Naive thymus-derived CD8-positive, alpha-beta T cell (primary cell): Measurements from ENCODE around the gene CLVS2. TPM values are rescaled to one million over a fixed set of nuclear protein-coding genes. Genes with fewer than 3 reads are reported as not detected.

ENCODE experiments used
- ATAC-seq, 2 donors: fragments of 150-1000 bp; cut with Tn5 transposase in 1 of 2; sonication (Bioruptor Pico), chemical (Tn5 transposase) in 1 of 2; 1 replicate in 1 of 2; 2 replicates in 1 of 2; pipeline ENCODE4 v1.10.0; 2021; ENCODE audit warnings: mild to moderate bottlenecking in 2 of 2, moderate library complexity in 2 of 2
- POLR2A ChIA-PET: fragments of 350-600 bp; sonication (Branson Sonifier 250); formaldehyde crosslinking; loops from one replicate; lab custom pipeline; 2021; ENCODE audit warnings: antibody characterized with exemption; lab: Charles Lee
- DNase-seq, 10 donors: peaks; one replicate each; pipeline versions ENCODE4 v3.0.0 to v3.0.0-alpha.2; 2020 to 2022
- H3K27ac Mint-ChIP-seq, 10 donors: one replicate each; pipeline ENCODE4 v1.8.0; 2020 to 2022; ENCODE audit warnings: mild to moderate bottlenecking in 10 of 10, mixed read lengths in 10 of 10, moderate library complexity in 4 of 10, inconsistent platforms in 1 of 10
- H3K27me3 Mint-ChIP-seq, 5 donors: one replicate each; pipeline ENCODE4 v1.8.0; 2021 to 2022; ENCODE audit warnings: mixed read lengths in 5 of 5
- H3K36me3 Mint-ChIP-seq, 3 donors: one replicate each; pipeline ENCODE4 v1.8.0; 2020 to 2022; ENCODE audit warnings: mixed read lengths in 3 of 3, mild to moderate bottlenecking in 2 of 3, inconsistent platforms in 1 of 3
- H3K4me1 Mint-ChIP-seq, 4 donors: one replicate each; pipeline ENCODE4 v1.8.0; 2021 to 2022; ENCODE audit warnings: mixed read lengths in 4 of 4
- H3K4me3 Mint-ChIP-seq, 10 donors: one replicate each; pipeline ENCODE4 v1.8.0; 2020 to 2022; ENCODE audit warnings: mild to moderate bottlenecking in 10 of 10, mixed read lengths in 10 of 10, moderate library complexity in 6 of 10, inconsistent platforms in 1 of 10
- H3K9me3 Mint-ChIP-seq, 9 donors: one replicate each; pipeline ENCODE4 v1.8.0; 2020 to 2022; ENCODE audit warnings: mixed read lengths in 9 of 9, mild to moderate bottlenecking in 3 of 9, inconsistent platforms in 1 of 9, moderate library complexity in 1 of 9
- polyA plus RNA-seq, 3 donors: library from polyadenylated mRNA; unstranded; fragments of 300-500 nt; fragmentation: Illumina TruSeq; gene quantifications; one replicate each; pipeline ENCODE4 v1.2.3, GENCODE V29; 2021
- total RNA-seq, 8 experiments: library from RNA in 2 of 8; stranded (reverse) in 2 of 8; gene quantifications; one replicate each; pipeline ENCODE4 v1.2.3 and lab custom pipeline; 2021 to 2026

The CLVS2 gene
- total and polyA plus RNA-seq, 5 experiments from 2014 or later = not detected

DNA sequence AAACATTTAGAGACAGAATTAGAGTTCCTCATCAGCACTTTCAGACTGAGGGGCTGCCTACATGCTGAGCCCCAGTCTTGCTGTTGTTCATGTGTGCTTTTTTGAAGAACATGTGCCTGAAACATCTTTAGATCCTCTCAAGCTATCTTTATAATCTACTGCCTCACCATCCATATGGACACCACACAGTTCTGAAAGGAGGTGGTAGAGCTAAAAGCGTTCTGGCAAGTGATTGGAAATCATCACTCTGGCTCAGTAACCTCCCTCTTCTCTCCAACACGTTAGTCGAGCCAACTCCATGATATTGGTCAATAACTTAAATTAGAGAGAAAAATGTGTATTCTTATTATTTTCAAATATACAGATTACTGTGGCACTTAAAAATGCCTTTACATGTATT is 40.6 kb downstream of the CLVS2 start:
- Mint-ChIP-seq H3K27ac (no peak overlapping the region), H3K4me3 (no peak overlapping the region), H3K9me3 (peaks cover 0 to 3% (median 0%) of the 10 kb centered on the region in 9 donors), H3K4me1 (no peaks in the 10 kb centered on the region), H3K27me3 (peaks cover 0 to 2% (median 0%) of the 10 kb centered on the region in 5 donors), H3K36me3 (no peaks in the 10 kb centered on the region)
- DNase-seq (no peak), ATAC-seq (no peak)
- POLR2A ChIA-PET = no interaction called here

DNA sequence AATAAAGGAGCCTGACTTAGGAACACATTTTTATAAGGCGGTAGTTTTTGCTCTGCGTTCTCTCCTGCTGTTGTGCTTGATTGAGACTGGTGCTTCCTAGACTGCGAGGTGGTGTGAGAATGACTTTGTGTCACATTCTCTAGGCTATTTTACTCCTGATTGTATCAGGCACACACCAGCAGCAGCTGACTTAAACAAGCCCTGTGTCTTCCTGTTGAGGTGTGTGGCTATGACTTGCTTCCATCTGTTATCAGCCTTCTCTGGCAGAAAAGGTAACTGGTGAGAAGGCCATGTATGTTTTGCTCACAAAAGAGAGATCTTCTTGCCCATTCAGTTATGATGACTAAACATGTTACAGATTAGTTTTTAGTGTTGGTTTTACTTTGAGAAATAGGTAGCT is 43.4 kb downstream of the CLVS2 start:
- POLR2A ChIA-PET = no interaction called here
- no peaks in the 10 kb centered on the region for H3K36me3 Mint-ChIP-seq

DNA sequence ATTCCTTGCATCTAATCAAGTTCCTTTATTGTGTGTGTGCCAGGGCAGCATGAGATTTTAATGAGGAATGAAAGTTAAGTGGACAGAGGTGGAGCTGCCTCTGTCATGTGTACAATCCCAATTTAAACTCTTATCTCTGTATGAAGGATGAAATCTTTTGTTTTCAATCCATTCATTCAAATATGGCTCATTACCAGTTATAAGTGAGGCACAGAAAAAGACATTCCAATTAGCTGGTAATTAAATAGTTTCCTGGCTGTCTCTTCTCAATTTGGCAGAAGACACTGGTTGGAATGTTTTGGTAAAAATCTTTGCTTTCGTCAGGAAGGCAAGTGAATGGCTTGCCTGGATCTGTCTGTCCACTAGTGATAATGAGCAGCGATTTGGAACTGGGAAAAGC is 46.4 kb downstream of the CLVS2 start:
- POLR2A ChIA-PET = no interaction called here
- H3K4me1 Mint-ChIP-seq = no peaks in the 10 kb centered on the region
- H3K9me3 Mint-ChIP-seq = peaks cover 0 to 5% (median 2%) of the 10 kb centered on the region in 9 donors
- no peaks in the 10 kb centered on the region for H3K36me3 Mint-ChIP-seq
- ATAC-seq = no peak
- peaks cover 0 to 2% (median 0%) of the 10 kb centered on the region in 5 donors for H3K27me3 Mint-ChIP-seq
- DNase-seq = no peak
- H3K4me3 Mint-ChIP-seq = no peak overlapping the region
- no peak overlapping the region for H3K27ac Mint-ChIP-seq

More for the DNA sequence above, 43.4 kb downstream of the CLVS2 start:
- ATAC-seq (no peak), DNase-seq (no peak)
- Mint-ChIP-seq H3K4me3 (no peak overlapping the region), H3K27me3 (peaks cover 0 to 2% (median 0%) of the 10 kb centered on the region in 5 donors), H3K4me1 (no peaks in the 10 kb centered on the region), H3K27ac (no peak overlapping the region), H3K9me3 (peaks cover 0 to 3% (median 0%) of the 10 kb centered on the region in 9 donors)

- POLR2A ChIA-PET = no interaction called here
- Mint-ChIP-seq H3K4me3 (no peak overlapping the region), H3K27me3 (peaks cover 0 to 2% (median 0%) of the 10 kb centered on the region in 5 donors), H3K36me3 (no peaks in the 10 kb centered on the region), H3K4me1 (no peaks in the 10 kb centered on the region), H3K9me3 (peaks cover 0 to 5% (median 2%) of the 10 kb centered on the region in 9 donors), H3K27ac (no peak overlapping the region)
- no peak for ATAC-seq
- DNase-seq = no peak
These were observed 48.4 kb downstream of the CLVS2 start for GRCh38 chr6:123044341-123044860.

DNA sequence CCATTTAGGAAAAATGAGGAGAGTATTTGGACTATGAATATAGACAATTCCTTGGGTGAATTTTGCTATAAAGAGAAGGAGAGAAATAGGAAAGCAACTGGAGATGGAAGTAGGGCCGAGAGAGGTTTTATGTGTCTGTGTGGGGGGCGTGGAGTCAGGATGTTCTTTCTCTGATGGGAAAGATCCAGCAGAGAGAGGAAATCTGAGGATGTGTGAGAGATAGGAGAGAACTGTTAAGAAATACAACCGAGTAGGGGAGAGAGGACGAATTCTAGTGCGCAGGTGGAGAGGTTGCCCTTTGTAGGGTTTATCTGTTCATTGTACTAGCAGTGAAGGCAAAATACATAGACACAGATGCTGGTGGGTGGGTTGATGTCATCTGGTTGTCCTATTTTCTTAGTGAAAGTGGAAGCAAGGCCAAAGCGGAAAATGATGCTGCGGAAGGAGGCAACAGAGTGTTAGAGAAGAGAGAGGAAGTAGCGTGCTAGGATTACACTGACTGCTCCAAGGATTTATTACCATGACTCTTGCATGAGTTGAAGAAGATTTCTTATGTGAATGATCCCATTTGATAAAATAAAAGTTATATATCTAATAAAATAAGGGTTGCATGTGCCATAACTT is 57.7 kb downstream of the CLVS2 start:
- Mint-ChIP-seq H3K36me3 (no peaks in the 10 kb centered on the region), H3K9me3 (peaks cover 0 to 2% (median 0%) of the 10 kb centered on the region in 9 donors), H3K27ac (no peak overlapping the region), H3K4me3 (no peak overlapping the region), H3K4me1 (no peaks in the 10 kb centered on the region), H3K27me3 (no peaks in the 10 kb centered on the region)
- DNase-seq = no peak
- POLR2A ChIA-PET = no interaction called here
- no peak for ATAC-seq

GRCh38 chr6:123055256-123055655 is 59.2 kb downstream of the CLVS2 start:
- no peak overlapping the region for H3K27ac Mint-ChIP-seq
- H3K36me3 Mint-ChIP-seq = no peaks in the 10 kb centered on the region
- H3K4me1 Mint-ChIP-seq = peaks cover 0 to 2% (median 0%) of the 10 kb centered on the region in 4 donors
- H3K4me3 Mint-ChIP-seq = no peak overlapping the region
- POLR2A ChIA-PET = no interaction called here
- ATAC-seq (no peak), DNase-seq (no peak)
- H3K9me3 Mint-ChIP-seq = peaks cover 0 to 4% (median 0%) of the 10 kb centered on the region in 9 donors
- H3K27me3 Mint-ChIP-seq = no peaks in the 10 kb centered on the region

GRCh38 chr6:123062670-123063069 is 66.6 kb downstream of the CLVS2 start:
- DNase-seq (no peak), ATAC-seq (no peak)
- H3K4me3 Mint-ChIP-seq = no peak overlapping the region
- peaks cover 0 to 1% (median 0%) of the 10 kb centered on the region in 5 donors for H3K27me3 Mint-ChIP-seq
- POLR2A ChIA-PET = no interaction called here
- H3K4me1 Mint-ChIP-seq = peaks cover 0 to 2% (median 0%) of the 10 kb centered on the region in 4 donors
- H3K36me3 Mint-ChIP-seq = no peaks in the 10 kb centered on the region
- H3K9me3 Mint-ChIP-seq = peaks cover 0 to 3% (median 0%) of the 10 kb centered on the region in 9 donors
- H3K27ac Mint-ChIP-seq = no peak overlapping the region

DNA sequence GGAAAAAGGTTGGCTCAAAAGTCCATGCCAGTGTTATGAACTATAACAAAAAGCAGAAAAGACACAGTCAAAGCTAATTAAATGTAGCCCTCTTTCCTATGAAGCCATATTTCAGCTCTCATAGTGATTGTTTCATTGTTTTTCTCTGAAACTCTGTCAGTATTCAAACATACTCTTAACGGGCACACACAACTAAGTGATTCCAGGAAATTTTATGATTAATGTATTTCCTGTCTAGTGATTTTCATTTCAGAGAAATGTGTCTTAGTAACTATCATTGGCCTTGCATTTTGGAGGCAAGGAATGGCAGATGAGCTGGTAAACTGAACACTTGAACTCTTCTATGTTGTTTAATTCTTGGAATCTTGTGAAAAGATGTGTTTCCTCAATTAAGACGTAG is 68.0 kb downstream of the CLVS2 start:
- Mint-ChIP-seq H3K36me3 (no peaks in the 10 kb centered on the region), H3K27me3 (peaks cover 0 to 1% (median 0%) of the 10 kb centered on the region in 5 donors), H3K27ac (no peak overlapping the region), H3K9me3 (peaks cover 0 to 2% (median 0%) of the 10 kb centered on the region in 9 donors), H3K4me1 (peaks cover 0 to under 1% (median 0%) of the 10 kb centered on the region in 4 donors), H3K4me3 (no peak overlapping the region)
- ATAC-seq (no peak), DNase-seq (no peak)
- POLR2A ChIA-PET = no interaction called here

GRCh38 chr6:123074616-123075015 is 78.6 kb downstream of the CLVS2 start:
- Mint-ChIP-seq H3K9me3 (peaks cover 0 to 9% (median 0%) of the 10 kb centered on the region in 9 donors), H3K36me3 (no peaks in the 10 kb centered on the region), H3K4me3 (no peak overlapping the region), H3K27me3 (no peaks in the 10 kb centered on the region), H3K27ac (no peak overlapping the region), H3K4me1 (no peaks in the 10 kb centered on the region)
- ATAC-seq = no peak
- no peak for DNase-seq
- POLR2A ChIA-PET = no interaction called here

DNA sequence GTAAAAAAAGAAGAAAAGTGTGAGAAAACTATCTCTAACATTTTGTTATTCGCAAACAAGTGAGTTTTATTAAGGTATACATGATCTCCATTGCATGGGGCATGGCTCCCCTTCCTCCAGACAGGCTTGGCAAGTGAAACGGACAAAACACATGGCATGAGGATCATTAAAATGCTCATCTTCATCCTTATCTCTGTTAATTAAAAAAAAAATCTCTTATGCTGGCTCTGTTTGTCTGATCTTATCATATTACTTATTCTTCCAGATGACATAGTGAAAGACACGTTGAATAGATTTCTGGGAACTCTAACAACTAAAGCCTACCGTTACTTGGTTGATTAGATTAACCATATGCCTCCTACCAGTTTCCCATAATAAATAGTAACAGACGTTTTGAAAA is 89.4 kb downstream of the CLVS2 start:
- peaks cover 0 to 5% (median 0%) of the 10 kb centered on the region in 9 donors for H3K9me3 Mint-ChIP-seq
- ATAC-seq = no peak
- POLR2A ChIA-PET = no interaction called here
- H3K27ac Mint-ChIP-seq = no peak overlapping the region
- H3K27me3 Mint-ChIP-seq = no peaks in the 10 kb centered on the region
- H3K4me3 Mint-ChIP-seq = no peak overlapping the region
- H3K36me3 Mint-ChIP-seq = no peaks in the 10 kb centered on the region
- no peaks in the 10 kb centered on the region for H3K4me1 Mint-ChIP-seq
- DNase-seq = no peak

DNA sequence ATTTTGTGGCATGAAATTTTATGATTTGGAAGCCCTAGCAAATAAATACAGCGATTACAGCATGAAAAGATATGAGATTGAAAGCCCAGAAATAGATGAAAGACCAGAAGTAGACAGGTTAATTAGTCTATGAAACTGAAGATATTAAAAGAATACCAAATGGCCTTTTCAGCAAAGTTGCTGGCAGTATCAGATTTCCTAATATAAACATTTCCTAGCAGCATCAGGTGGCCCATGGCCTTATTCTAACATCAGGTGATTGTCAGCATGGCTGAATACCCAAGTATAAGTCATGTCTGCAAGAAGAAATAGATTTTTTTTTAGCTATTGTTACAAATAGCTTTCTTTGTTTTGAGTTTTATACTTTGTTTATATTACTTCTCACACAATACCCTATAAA is 93.2 kb downstream of the CLVS2 start:
- Mint-ChIP-seq H3K9me3 (peaks cover 0 to 3% (median 0%) of the 10 kb centered on the region in 9 donors), H3K4me1 (no peaks in the 10 kb centered on the region), H3K27me3 (no peaks in the 10 kb centered on the region), H3K27ac (no peak overlapping the region), H3K4me3 (no peak overlapping the region), H3K36me3 (no peaks in the 10 kb centered on the region)
- no peak for DNase-seq
- POLR2A ChIA-PET = no interaction called here
- ATAC-seq = no peak

DNA sequence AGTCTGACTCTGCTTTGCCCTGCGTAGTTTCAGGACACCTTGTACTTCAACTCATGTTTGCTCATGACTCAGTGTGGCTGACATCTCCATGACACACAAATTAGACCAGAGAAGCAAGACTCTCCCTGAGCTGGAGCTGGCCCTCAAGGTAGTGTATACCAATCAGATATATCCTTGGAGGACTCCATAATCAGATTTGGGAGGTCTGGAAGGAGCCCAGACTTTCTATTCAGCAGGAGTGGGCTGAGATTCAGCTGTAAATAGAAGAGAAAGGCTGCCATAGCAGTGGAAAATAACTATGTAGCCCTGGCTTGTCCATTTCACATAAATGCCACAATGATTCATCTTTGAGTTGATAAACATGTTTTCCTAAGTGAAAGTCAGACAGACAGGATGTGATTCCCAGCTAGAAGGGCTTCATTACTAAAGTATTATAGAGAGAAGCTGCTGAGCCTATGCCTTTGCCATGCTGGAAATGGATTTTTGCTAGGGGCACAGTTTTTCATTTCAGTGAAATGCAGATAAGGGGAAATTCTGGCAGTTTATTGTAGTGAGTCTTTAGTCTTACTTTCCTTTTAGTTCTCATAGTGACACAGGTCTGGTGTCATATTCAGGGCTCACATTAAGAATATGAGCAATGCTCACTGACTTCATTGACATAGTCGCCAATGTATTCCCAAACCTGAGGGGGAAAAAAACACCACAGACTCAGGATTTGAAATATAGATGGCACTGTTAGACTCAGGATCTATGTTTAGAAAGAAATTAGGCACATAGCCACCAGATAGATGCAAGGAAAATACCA is 95.3 kb downstream of the CLVS2 start:
- no peaks in the 10 kb centered on the region for H3K36me3 Mint-ChIP-seq
- no peak overlapping the region for H3K4me3 Mint-ChIP-seq
- H3K27ac Mint-ChIP-seq = no peak overlapping the region
- H3K9me3 Mint-ChIP-seq = peaks cover 0 to 3% (median 0%) of the 10 kb centered on the region in 9 donors
- no peaks in the 10 kb centered on the region for H3K27me3 Mint-ChIP-seq
- DNase-seq = no peak
- POLR2A ChIA-PET = no interaction called here
- H3K4me1 Mint-ChIP-seq = no peaks in the 10 kb centered on the region
- ATAC-seq = no peak

GRCh38 chr6:123091896-123092271 is 95.8 kb downstream of the CLVS2 start:
- H3K9me3 Mint-ChIP-seq = peaks cover 0 to 3% (median 0%) of the 10 kb centered on the region in 9 donors
- no peaks in the 10 kb centered on the region for H3K27me3 Mint-ChIP-seq
- POLR2A ChIA-PET = no interaction called here
- H3K4me3 Mint-ChIP-seq = no peak overlapping the region
- DNase-seq = no peak
- ATAC-seq = no peak
- no peaks in the 10 kb centered on the region for H3K4me1 Mint-ChIP-seq
- H3K27ac Mint-ChIP-seq = no peak overlapping the region
- no peaks in the 10 kb centered on the region for H3K36me3 Mint-ChIP-seq
